Measurements from ENCODE around the gene SNCG.

- no peak for TF ChIP-seq CTCF (conservative IDR thresholded peaks at IDR 0.05; ENCODE audit: low read depth in 2 of 2)
- no peak for TF ChIP-seq JUNB (IDR thresholded peaks at IDR 0.05; ENCODE audit: unreplicated experiment)
- no peak for TF ChIP-seq EZH2 (IDR thresholded peaks at IDR 0.05; ENCODE audit: low read depth, unreplicated experiment)
- TF ChIP-seq POLR2AphosphoS5 (IDR thresholded peaks at IDR 0.05; ENCODE audit: low read depth) = no peak
- TF ChIP-seq, protein P1, sequence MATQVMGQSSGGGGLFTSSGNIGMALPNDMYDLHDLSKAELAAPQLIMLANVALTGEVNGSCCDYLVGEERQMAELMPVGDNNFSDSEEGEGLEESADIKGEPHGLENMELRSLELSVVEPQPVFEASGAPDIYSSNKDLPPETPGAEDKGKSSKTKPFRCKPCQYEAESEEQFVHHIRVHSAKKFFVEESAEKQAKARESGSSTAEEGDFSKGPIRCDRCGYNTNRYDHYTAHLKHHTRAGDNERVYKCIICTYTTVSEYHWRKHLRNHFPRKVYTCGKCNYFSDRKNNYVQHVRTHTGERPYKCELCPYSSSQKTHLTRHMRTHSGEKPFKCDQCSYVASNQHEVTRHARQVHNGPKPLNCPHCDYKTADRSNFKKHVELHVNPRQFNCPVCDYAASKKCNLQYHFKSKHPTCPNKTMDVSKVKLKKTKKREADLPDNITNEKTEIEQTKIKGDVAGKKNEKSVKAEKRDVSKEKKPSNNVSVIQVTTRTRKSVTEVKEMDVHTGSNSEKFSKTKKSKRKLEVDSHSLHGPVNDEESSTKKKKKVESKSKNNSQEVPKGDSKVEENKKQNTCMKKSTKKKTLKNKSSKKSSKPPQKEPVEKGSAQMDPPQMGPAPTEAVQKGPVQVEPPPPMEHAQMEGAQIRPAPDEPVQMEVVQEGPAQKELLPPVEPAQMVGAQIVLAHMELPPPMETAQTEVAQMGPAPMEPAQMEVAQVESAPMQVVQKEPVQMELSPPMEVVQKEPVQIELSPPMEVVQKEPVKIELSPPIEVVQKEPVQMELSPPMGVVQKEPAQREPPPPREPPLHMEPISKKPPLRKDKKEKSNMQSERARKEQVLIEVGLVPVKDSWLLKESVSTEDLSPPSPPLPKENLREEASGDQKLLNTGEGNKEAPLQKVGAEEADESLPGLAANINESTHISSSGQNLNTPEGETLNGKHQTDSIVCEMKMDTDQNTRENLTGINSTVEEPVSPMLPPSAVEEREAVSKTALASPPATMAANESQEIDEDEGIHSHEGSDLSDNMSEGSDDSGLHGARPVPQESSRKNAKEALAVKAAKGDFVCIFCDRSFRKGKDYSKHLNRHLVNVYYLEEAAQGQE (IDR thresholded peaks at IDR 0.05; ENCODE audit: unreplicated experiment) = no peak
Observed at GRCh38 chr10:86960863-86961434, 2.5 kb downstream of the SNCG start.
